ENCODE results near the gene PGF.

Gene PGF

GRCh38 chr14:74954232-74954946 is 1.0 kb downstream of the PGF start:
- ChIA-PET POLR2A (interaction anchor here (1.3 to 1.6 kb wide), 4 partner anchors 11 to 110 kb away, joined by 5 to 6 read pairs (median 6); partner anchors contain the start of genes ACYP1, EIF2B2 and RPS6KL1), CTCF (interaction anchor here (0.6 to 3.0 kb wide), 5 partner anchors 9 to 983 kb away, joined by 3 to 15 read pairs (median 4); no protein-coding TSS in a partner anchor)
- H3K36me3 ChIP-seq (ENCODE audit: control insufficient read depth in 2 of 2, insufficient read depth in 1 of 2, low read length in 2 of 2), result peaks cover 0 to 34% of the 10 kb centered on the region in 2 experiments; a peak in 1 of 3 replicates
- peaks cover 24% of the 10 kb centered on the region for H3K4me1 ChIP-seq (ENCODE audit: control insufficient read depth, insufficient read depth, low read length)
- H3K9me3 ChIP-seq (ENCODE audit: control insufficient read depth, insufficient read depth, low read depth, low read length), result no peaks in the 10 kb centered on the region
- peak overlapping the region; percentile 49; the same call in 1 of the 2 replicates for H3K27ac ChIP-seq (ENCODE audit: extremely low read depth, low read depth, low read length)
- H3K4me3 ChIP-seq (ENCODE audit: low read depth, low read length), result no peak overlapping the region; the same call in 1 of the 2 replicates
- TF ChIP-seq KLF16 (tag by site-specific recombination; IDR thresholded peaks at IDR 0.05), result peak; percentile 55; the same call in 1 of the 2 replicates
- TF ChIP-seq ZNF561 (tag by site-specific recombination; IDR thresholded peaks at IDR 0.05; ENCODE audit: borderline replicate concordance), result peak; percentile 77; the same call in 1 of the 2 replicates
- 0 out of 2 replicates have a peak, but pooled peaks have one; percentile 57 for TF ChIP-seq ZNF184 (tag by site-specific recombination; IDR thresholded peaks at IDR 0.05)
- TF ChIP-seq ZBTB8A (tag by site-specific recombination; IDR thresholded peaks at IDR 0.05), result peak; percentile 93
- no peak for TF ChIP-seq ZBTB7A (tag by site-specific recombination; IDR thresholded peaks at IDR 0.05; ENCODE audit: low read depth)
- TF ChIP-seq ZNF157 (tag by site-specific recombination; IDR thresholded peaks at IDR 0.05), result no peak
- TF ChIP-seq ZNF555 (tag by site-specific recombination; conservative IDR thresholded peaks at IDR 0.05), result no peak
- no peak for TF ChIP-seq BCL6B (tag by site-specific recombination; IDR thresholded peaks at IDR 0.05)
- TF ChIP-seq, protein P1, sequence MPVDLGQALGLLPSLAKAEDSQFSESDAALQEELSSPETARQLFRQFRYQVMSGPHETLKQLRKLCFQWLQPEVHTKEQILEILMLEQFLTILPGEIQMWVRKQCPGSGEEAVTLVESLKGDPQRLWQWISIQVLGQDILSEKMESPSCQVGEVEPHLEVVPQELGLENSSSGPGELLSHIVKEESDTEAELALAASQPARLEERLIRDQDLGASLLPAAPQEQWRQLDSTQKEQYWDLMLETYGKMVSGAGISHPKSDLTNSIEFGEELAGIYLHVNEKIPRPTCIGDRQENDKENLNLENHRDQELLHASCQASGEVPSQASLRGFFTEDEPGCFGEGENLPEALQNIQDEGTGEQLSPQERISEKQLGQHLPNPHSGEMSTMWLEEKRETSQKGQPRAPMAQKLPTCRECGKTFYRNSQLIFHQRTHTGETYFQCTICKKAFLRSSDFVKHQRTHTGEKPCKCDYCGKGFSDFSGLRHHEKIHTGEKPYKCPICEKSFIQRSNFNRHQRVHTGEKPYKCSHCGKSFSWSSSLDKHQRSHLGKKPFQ (tag by site-specific recombination; IDR thresholded peaks at IDR 0.05), result peak; percentile 54; the same call in 1 of the 2 replicates
- TF ChIP-seq GLIS2 (tag by site-specific recombination; IDR thresholded peaks at IDR 0.05), result peak; percentile 84
- peak; percentile 75 for TF ChIP-seq ZNF341 (tag by site-specific recombination; IDR thresholded peaks at IDR 0.05; ENCODE audit: low read depth)
- TF ChIP-seq ZIC2 (tag by site-specific recombination; IDR thresholded peaks at IDR 0.05), result peak; percentile 95
- no peak for TF ChIP-seq ZNF830 (tag by site-specific recombination; IDR thresholded peaks at IDR 0.05; ENCODE audit: low read depth)
- no peak for TF ChIP-seq ZNF292 (tag by site-specific recombination; IDR thresholded peaks at IDR 0.05; ENCODE audit: borderline replicate concordance, low read depth)
- TF ChIP-seq ZNF658 (tag by site-specific recombination; IDR thresholded peaks at IDR 0.05), result no peak
- TF ChIP-seq ZNF138 (tag by site-specific recombination; IDR thresholded peaks at IDR 0.05; ENCODE audit: borderline replicate concordance), result no peak
- no peak for TF ChIP-seq ZNF366 (tag by site-specific recombination; conservative IDR thresholded peaks at IDR 0.05)
- no peak for TF ChIP-seq ZNF404 (tag by site-specific recombination; IDR thresholded peaks at IDR 0.05)
- peak; percentile 92 for TF ChIP-seq GLIS1 (tag by site-specific recombination; IDR thresholded peaks at IDR 0.05)
- TF ChIP-seq ZBTB48 (tag by site-specific recombination; IDR thresholded peaks at IDR 0.05), result peak; percentile 45; the same call in 1 of the 2 replicates
- TF ChIP-seq ZNF335 (tag by site-specific recombination; conservative IDR thresholded peaks at IDR 0.05), result peak; percentile 25
- TF ChIP-seq ZNF549 (tag by site-specific recombination; IDR thresholded peaks at IDR 0.05), result no peak
- TF ChIP-seq, protein P2, sequence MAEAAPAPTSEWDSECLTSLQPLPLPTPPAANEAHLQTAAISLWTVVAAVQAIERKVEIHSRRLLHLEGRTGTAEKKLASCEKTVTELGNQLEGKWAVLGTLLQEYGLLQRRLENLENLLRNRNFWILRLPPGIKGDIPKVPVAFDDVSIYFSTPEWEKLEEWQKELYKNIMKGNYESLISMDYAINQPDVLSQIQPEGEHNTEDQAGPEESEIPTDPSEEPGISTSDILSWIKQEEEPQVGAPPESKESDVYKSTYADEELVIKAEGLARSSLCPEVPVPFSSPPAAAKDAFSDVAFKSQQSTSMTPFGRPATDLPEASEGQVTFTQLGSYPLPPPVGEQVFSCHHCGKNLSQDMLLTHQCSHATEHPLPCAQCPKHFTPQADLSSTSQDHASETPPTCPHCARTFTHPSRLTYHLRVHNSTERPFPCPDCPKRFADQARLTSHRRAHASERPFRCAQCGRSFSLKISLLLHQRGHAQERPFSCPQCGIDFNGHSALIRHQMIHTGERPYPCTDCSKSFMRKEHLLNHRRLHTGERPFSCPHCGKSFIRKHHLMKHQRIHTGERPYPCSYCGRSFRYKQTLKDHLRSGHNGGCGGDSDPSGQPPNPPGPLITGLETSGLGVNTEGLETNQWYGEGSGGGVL (tag by site-specific recombination; IDR thresholded peaks at IDR 0.05), result peak; percentile 85
- TF ChIP-seq, protein P3, sequence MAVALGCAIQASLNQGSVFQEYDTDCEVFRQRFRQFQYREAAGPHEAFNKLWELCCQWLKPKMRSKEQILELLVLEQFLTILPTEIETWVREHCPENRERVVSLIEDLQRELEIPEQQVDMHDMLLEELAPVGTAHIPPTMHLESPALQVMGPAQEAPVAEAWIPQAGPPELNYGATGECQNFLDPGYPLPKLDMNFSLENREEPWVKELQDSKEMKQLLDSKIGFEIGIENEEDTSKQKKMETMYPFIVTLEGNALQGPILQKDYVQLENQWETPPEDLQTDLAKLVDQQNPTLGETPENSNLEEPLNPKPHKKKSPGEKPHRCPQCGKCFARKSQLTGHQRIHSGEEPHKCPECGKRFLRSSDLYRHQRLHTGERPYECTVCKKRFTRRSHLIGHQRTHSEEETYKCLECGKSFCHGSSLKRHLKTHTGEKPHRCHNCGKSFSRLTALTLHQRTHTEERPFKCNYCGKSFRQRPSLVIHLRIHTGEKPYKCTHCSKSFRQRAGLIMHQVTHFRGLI (tag by site-specific recombination; IDR thresholded peaks at IDR 0.05), result peak; percentile 97
- TF ChIP-seq ZNF623 (tag by site-specific recombination; IDR thresholded peaks at IDR 0.05), result no peak
- TF ChIP-seq YY2 (tag by site-specific recombination; IDR thresholded peaks at IDR 0.05), result no peak
- TF ChIP-seq, protein P4, sequence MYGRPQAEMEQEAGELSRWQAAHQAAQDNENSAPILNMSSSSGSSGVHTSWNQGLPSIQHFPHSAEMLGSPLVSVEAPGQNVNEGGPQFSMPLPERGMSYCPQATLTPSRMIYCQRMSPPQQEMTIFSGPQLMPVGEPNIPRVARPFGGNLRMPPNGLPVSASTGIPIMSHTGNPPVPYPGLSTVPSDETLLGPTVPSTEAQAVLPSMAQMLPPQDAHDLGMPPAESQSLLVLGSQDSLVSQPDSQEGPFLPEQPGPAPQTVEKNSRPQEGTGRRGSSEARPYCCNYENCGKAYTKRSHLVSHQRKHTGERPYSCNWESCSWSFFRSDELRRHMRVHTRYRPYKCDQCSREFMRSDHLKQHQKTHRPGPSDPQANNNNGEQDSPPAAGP (tag by site-specific recombination; IDR thresholded peaks at IDR 0.05), result peak; percentile 40; the same call in 1 of the 2 replicates
- no peak for TF ChIP-seq ZFP37 (tag by site-specific recombination; IDR thresholded peaks at IDR 0.05)
- no peak; the same call in 1 of the 2 replicates for TF ChIP-seq YY1 (tag by site-specific recombination; IDR thresholded peaks at IDR 0.05)
